Osteocyte (in vitro differentiated cells): Measurements from ENCODE around the gene PIP4K2A. TPM values are rescaled to one million over a fixed set of nuclear protein-coding genes. Genes with fewer than 3 reads are reported as not detected.
"Not testable (repeated sequence)": the region's sequence is repeated elsewhere in the genome, so short reads cannot be mapped to it uniquely, and the experiment has no call there.

Experiments
- DNase-seq: peaks from one replicate; pipeline ENCODE4 v3.0.0; 2021; ENCODE audit warnings: mixed read lengths; ENCODE audit not compliant: unreplicated experiment; ENCODE audit errors: extremely low spot score
- H3K27ac Mint-ChIP-seq: one replicate; pipeline ENCODE4 v1.8.0; 2021; ENCODE audit warnings: mild to moderate bottlenecking, mixed read lengths; ENCODE audit not compliant: unreplicated experiment
- H3K27me3 Mint-ChIP-seq: one replicate; pipeline ENCODE4 v1.8.0; 2021; ENCODE audit warnings: mixed read lengths; ENCODE audit not compliant: unreplicated experiment
- H3K36me3 Mint-ChIP-seq: one replicate; pipeline ENCODE4 v1.8.0; 2021; ENCODE audit warnings: mixed read lengths; ENCODE audit not compliant: unreplicated experiment
- H3K4me1 Mint-ChIP-seq: one replicate; pipeline ENCODE4 v1.8.0; 2021; ENCODE audit warnings: mixed read lengths; ENCODE audit not compliant: unreplicated experiment
- H3K4me3 Mint-ChIP-seq: one replicate; pipeline ENCODE4 v1.8.0; 2021; ENCODE audit warnings: mild to moderate bottlenecking, moderate library complexity, mixed read lengths; ENCODE audit not compliant: unreplicated experiment
- H3K9me3 Mint-ChIP-seq: one replicate; pipeline ENCODE4 v1.8.0; 2021; ENCODE audit warnings: mixed read lengths; ENCODE audit not compliant: unreplicated experiment
- CTCF ChIP-seq: fragments of 200-600 bp; sonication (generic); IDR thresholded peaks from 2 replicates; pipeline ENCODE4 v1.5.0; 2021; ENCODE audit warnings: antibody characterized with exemption, mild to moderate bottlenecking, moderate library complexity
- total RNA-seq: library from RNA; stranded (reverse); gene quantifications from 2 replicates; pipeline ENCODE4 v1.2.1, GENCODE V29; 2021

The PIP4K2A gene
- total RNA-seq, 1 donor from 2014 or later: 41.1 TPM

- Mint-ChIP-seq H3K36me3 (no peaks in the 10 kb centered on the region), H3K27ac (no peak overlapping the region), H3K4me1 (peaks cover 2% of the 10 kb centered on the region), H3K4me3 (no peak overlapping the region), H3K9me3 (peaks cover 4% of the 10 kb centered on the region), H3K27me3 (peaks cover 43% of the 10 kb centered on the region)
- TF ChIP-seq CTCF: no peak
- no peak for DNase-seq
Measured at GRCh38 chr10:22515009-22515408, 199.4 kb downstream of the PIP4K2A start.

GRCh38 chr10:22514414-22514758 is 200.0 kb downstream of the PIP4K2A start:
- not testable (repeated sequence) for H3K4me3 Mint-ChIP-seq, H3K36me3 Mint-ChIP-seq, H3K9me3 Mint-ChIP-seq, DNase-seq, H3K27ac Mint-ChIP-seq, H3K4me1 Mint-ChIP-seq
- H3K27me3 Mint-ChIP-seq: peaks cover 41% of the 10 kb centered on the region

GRCh38 chr10:22513483-22514413 is 200.6 kb downstream of the PIP4K2A start:
- not testable (repeated sequence) for DNase-seq, H3K4me1 Mint-ChIP-seq, H3K36me3 Mint-ChIP-seq, H3K27ac Mint-ChIP-seq, H3K9me3 Mint-ChIP-seq
- H3K4me3 Mint-ChIP-seq: peak overlapping the region; percentile 35
- peaks cover 35% of the 10 kb centered on the region for H3K27me3 Mint-ChIP-seq

GRCh38 chr10:22512015-22512414 is 202.4 kb downstream of the PIP4K2A start:
- peaks cover 24% of the 10 kb centered on the region for H3K27me3 Mint-ChIP-seq
- not testable (repeated sequence) for H3K4me1 Mint-ChIP-seq, DNase-seq, H3K27ac Mint-ChIP-seq, H3K9me3 Mint-ChIP-seq, H3K36me3 Mint-ChIP-seq, H3K4me3 Mint-ChIP-seq

GRCh38 chr10:22508214-22508613 is 206.2 kb downstream of the PIP4K2A start:
- not testable (repeated sequence) for H3K27ac Mint-ChIP-seq

GRCh38 chr10:22505911-22506685 is 208.3 kb downstream of the PIP4K2A start:
- H3K4me1 Mint-ChIP-seq: peaks cover 9% of the 10 kb centered on the region
- no peak overlapping the region for H3K4me3 Mint-ChIP-seq
- no peak for TF ChIP-seq CTCF
- H3K36me3 Mint-ChIP-seq: no peaks in the 10 kb centered on the region
- no peak for DNase-seq
- no peaks in the 10 kb centered on the region for H3K9me3 Mint-ChIP-seq
- peaks cover 11% of the 10 kb centered on the region for H3K27me3 Mint-ChIP-seq
- H3K27ac Mint-ChIP-seq: no peak overlapping the region

More at GRCh38 chr10:22508214-22508613, 206.2 kb downstream of the PIP4K2A start:
- not testable (repeated sequence) for H3K36me3 Mint-ChIP-seq, H3K4me3 Mint-ChIP-seq, DNase-seq, H3K4me1 Mint-ChIP-seq, H3K9me3 Mint-ChIP-seq
- peaks cover 12% of the 10 kb centered on the region for H3K27me3 Mint-ChIP-seq

- Mint-ChIP-seq H3K27ac (no peak overlapping the region), H3K4me1 (peaks cover 9% of the 10 kb centered on the region), H3K4me3 (no peak overlapping the region), H3K27me3 (peaks cover 11% of the 10 kb centered on the region), H3K36me3 (no peaks in the 10 kb centered on the region), H3K9me3 (no peaks in the 10 kb centered on the region)
- TF ChIP-seq CTCF: no peak
- DNase-seq: no peak
Measured at GRCh38 chr10:22504766-22505165, 209.6 kb downstream of the PIP4K2A start.
